Fibroblast of the aortic adventitia (primary cell): ENCODE measurements around the gene GOT1. TPM values are rescaled to one million over a fixed set of nuclear protein-coding genes. Genes with fewer than 3 reads are reported as not detected.

ENCODE experiments used
- DNase-seq: peaks from one replicate; pipeline ENCODE4 v3.0.0-alpha.2; 2010; ENCODE audit warnings: low read depth
- H3K4me3 ChIP-seq: 2 replicates; pipeline ENCODE4 v1.5.1; 2011; ENCODE audit warnings: low read depth, mild to moderate bottlenecking, control low read depth, low read length, moderate library complexity
- CTCF ChIP-seq: IDR thresholded peaks from 2 replicates; pipeline ENCODE4 v1.5.1; 2011; ENCODE audit warnings: mild to moderate bottlenecking, low read length, control low read depth, inconsistent platforms; ENCODE audit not compliant: insufficient read depth
- total RNA-seq: library from RNA; depleted of rRNA; stranded (reverse); fragments of >200 nt; gene quantifications from 2 replicates; pipeline ENCODE4 v1.2.3, GENCODE V29; 2012; ENCODE audit warnings: low replicate concordance

Gene GOT1
- total RNA-seq, 1 donor = 33.7 TPM

GRCh38 chr10:99430116-99430450 lies 341 bp downstream of the GOT1 start:
- peak overlapping the region; percentile 100 for H3K4me3 ChIP-seq
- TF ChIP-seq CTCF = no peak
- DNase-seq = no peak

GRCh38 chr10:99429517-99430095 lies 818 bp downstream of the GOT1 start:
- no peak for TF ChIP-seq CTCF
- H3K4me3 ChIP-seq = peak overlapping the region; percentile 100
- DNase-seq = no peak

GRCh38 chr10:99427566-99428190 lies 2.7 kb downstream of the GOT1 start:
- no peak overlapping the region for H3K4me3 ChIP-seq
- TF ChIP-seq CTCF = no peak
- no peak for DNase-seq

- no peak for TF ChIP-seq CTCF
- no peak for DNase-seq
- H3K4me3 ChIP-seq = no peak overlapping the region
Measured at GRCh38 chr10:99426689-99427088, 3.7 kb downstream of the GOT1 start.

- TF ChIP-seq CTCF = no peak
- no peak for DNase-seq
- H3K4me3 ChIP-seq = no peak overlapping the region
Measured at GRCh38 chr10:99425204-99425603, 5.2 kb downstream of the GOT1 start.

- no peak for DNase-seq
- TF ChIP-seq CTCF = no peak
- H3K4me3 ChIP-seq = no peak overlapping the region
Measured at GRCh38 chr10:99424656-99425055, 5.8 kb downstream of the GOT1 start.
